HepG2 (cell line): Measurements from ENCODE around the gene PSMB10. TPM values are rescaled to one million over a fixed set of nuclear protein-coding genes. Genes with fewer than 3 reads are reported as not detected.

ENCODE experiments used
- ATAC-seq: fragments of 200-7000 bp; cut with Tn5 transposase; 3 replicates; pipeline ENCODE4 v1.9.1; 2020; ENCODE audit warnings: mild to moderate bottlenecking, moderate library complexity
- BruUV-seq: library from RNA; stranded (reverse); fragments of 400-500 nt; replicated peaks from 2 replicates; lab custom pipeline; 2021; lab: Mats Ljungman, UMichigan
- CTCF ChIA-PET: fragments of 300-600 bp; formaldehyde crosslinking; extraction: SDS; loops from one replicate; lab custom pipeline; 2021; ENCODE audit warnings: low total read pairs, inconsistent platforms, low intra/inter-chr PET ratio; lab: Yijun Ruan, JAX
- POLR2A ChIA-PET: fragments of 350-600 bp; sonication (Branson Sonifier 250); formaldehyde crosslinking; loops from one replicate; lab custom pipeline; 2020; ENCODE audit warnings: antibody characterized with exemption, inconsistent platforms; lab: Yijun Ruan, JAX
- DNase-seq: peaks from one replicate; pipeline ENCODE4 v3.0.0-alpha.2; 2015; ENCODE audit warnings: low spot score
- FAIRE-seq: peaks from 3 replicates; lab custom pipeline; 2011; peaks lifted over from hg19 to GRCh38; lab: Jason Lieb, UNC
- H2AFZ ChIP-seq: one replicate; pipeline ENCODE4 v1.6.1; 2011; ENCODE audit warnings: low read length, inconsistent platforms
- H3K27ac ChIP-seq: fragments of 300-600 bp; 3 replicates; pipeline ENCODE4 v1.8.0; 2011; ENCODE audit warnings: mixed run types, mild to moderate bottlenecking, mixed read lengths, low read length, inconsistent platforms; ENCODE audit not compliant: insufficient read depth; ENCODE audit errors: extremely low read length
- H3K27me3 ChIP-seq, 2 experiments: fragments of 200-600 bp in 1 of 2; 2 replicates in 1 of 2; 3 replicates in 1 of 2; pipeline versions ENCODE4 v1.6.0 to v1.8.0; 2011; ENCODE audit warnings: low read length in 2 of 2, mild to moderate bottlenecking in 2 of 2, moderate library complexity in 2 of 2, inconsistent platforms in 1 of 2; ENCODE audit not compliant: insufficient read depth in 2 of 2, control insufficient read depth in 1 of 2
- H3K36me3 ChIP-seq, 2 experiments: fragments of 200-600 bp in 1 of 2; replicated peaks in 1 of 2; 2 replicates in 1 of 2; 3 replicates in 1 of 2; pipeline versions ENCODE4 v1.5.1 to v1.8.0; 2011; ENCODE audit warnings: low read length in 2 of 2, inconsistent platforms in 1 of 2; ENCODE audit not compliant: insufficient read depth in 2 of 2, control insufficient read depth in 1 of 2
- H3K4me1 ChIP-seq: 2 replicates; pipeline ENCODE4 v1.5.1; 2012; ENCODE audit warnings: low read length, inconsistent platforms; ENCODE audit not compliant: insufficient read depth
- H3K4me2 ChIP-seq: 2 replicates; pipeline ENCODE4 v1.6.0; 2011; ENCODE audit warnings: low read depth, low read length, inconsistent platforms
- H3K4me3 ChIP-seq, 3 experiments: fragments of 200-600 bp in 1 of 3; sonication (generic), shearing (Covaris generic) in 1 of 3; replicated peaks in 1 of 3; 2 replicates each; pipeline ENCODE4 v1.5.1; 2011 to 2016; ENCODE audit warnings: low read length in 3 of 3, inconsistent platforms in 2 of 3, low read depth in 2 of 3, mild to moderate bottlenecking in 2 of 3, control low read depth in 1 of 3, mixed read lengths in 1 of 3; ENCODE audit not compliant: insufficient read depth in 1 of 3
- H3K79me2 ChIP-seq: one replicate; pipeline ENCODE4 v1.6.1; 2011; ENCODE audit warnings: low read length, inconsistent platforms; ENCODE audit not compliant: insufficient read depth
- H3K9ac ChIP-seq: 2 replicates; pipeline ENCODE4 v1.6.0; 2011; ENCODE audit warnings: mild to moderate bottlenecking, low read depth, low read length, inconsistent platforms; ENCODE audit not compliant: insufficient read depth
- H3K9me3 ChIP-seq: 2 replicates; pipeline ENCODE4 v1.5.1; 2012; ENCODE audit warnings: mild to moderate bottlenecking, low read length
- H4K20me1 ChIP-seq: 2 replicates; pipeline ENCODE4 v1.6.0; 2011; ENCODE audit warnings: inconsistent platforms, mild to moderate bottlenecking, low read length, moderate library complexity; ENCODE audit not compliant: insufficient read depth
- ATRX ChIP-seq: sonication (generic); formaldehyde crosslinking; IDR thresholded peaks from 2 replicates; pipeline ENCODE4 v1.4.0; 2020; ENCODE audit warnings: missing genetic modification reagents, borderline replicate concordance
- CHCHD3 ChIP-seq: sonication (generic); formaldehyde crosslinking; IDR thresholded peaks from 2 replicates; pipeline ENCODE4 v1.8.0; 2022; ENCODE audit warnings: mild to moderate bottlenecking, missing genetic modification reagents, moderate library complexity
- GLMP ChIP-seq: sonication (generic); formaldehyde crosslinking; IDR thresholded peaks from 2 replicates; pipeline ENCODE4 v1.9.0; 2021; ENCODE audit warnings: missing genetic modification reagents, mild to moderate bottlenecking, borderline replicate concordance
- GMEB2 ChIP-seq: IDR thresholded peaks from 2 replicates; pipeline ENCODE4 v1.6.1; 2016; ENCODE audit warnings: missing biosample characterization, missing genetic modification reagents, low read depth
- GPBP1L1 ChIP-seq: sonication (generic); formaldehyde crosslinking; IDR thresholded peaks from 2 replicates; pipeline ENCODE4 v1.5.0; 2020; ENCODE audit warnings: mild to moderate bottlenecking, missing genetic modification reagents
- PATZ1 ChIP-seq: sonication (generic); formaldehyde crosslinking; IDR thresholded peaks from 2 replicates; pipeline ENCODE4 v1.4.0; 2020; ENCODE audit warnings: missing genetic modification reagents
- XBP1 ChIP-seq: sonication (generic); formaldehyde crosslinking; IDR thresholded peaks from 2 replicates; pipeline ENCODE4 v1.5.0; 2020; ENCODE audit warnings: missing genetic modification reagents
- WGBS: methylation state at CpG from one replicate; pipeline ENCODE4 v1.1.6; 2017; ENCODE audit warnings: low lambda C conversion rate; 5-methylcytosine and 5-hydroxymethylcytosine counted together
- in situ Hi-C: cut with HindIII; loops from 2 replicates; pipeline ENCODE4 v1.10.0; 2017; ENCODE audit warnings: low pct_unique_long_range_greater_than_20kb; ENCODE audit not compliant: extremely low pct_ligation_motif_present
- intact Hi-C: fragments of 100-400 bp; cut with micrococcal nuclease; formaldehyde crosslinking; loops from one replicate; pipeline ENCODE4 v1.10.0; 2022; ENCODE audit not compliant: unreplicated experiment
- polyA plus RNA-seq, 8 experiments: library from polyadenylated mRNA; depleted of rRNA in 3 of 8; stranded (reverse) in 7 of 8; unstranded in 1 of 8; fragments of >200 nt; fragmentation: Illumina TruSeq in 4 of 8; extraction: Trizol in 4 of 8; gene quantifications; 2 replicates each; pipeline versions ENCODE4 v1.2.1 to v1.2.3, GENCODE V29; 2011 to 2016; ENCODE audit warnings: low read depth in 4 of 8, missing spikeins in 1 of 8, mixed read lengths in 1 of 8; ENCODE audit not compliant: insufficient read depth in 1 of 8
- total RNA-seq, 5 experiments: library from RNA; depleted of rRNA; stranded (reverse); fragments of >200 nt; fragmentation: Illumina TruSeq; extraction: Trizol; gene quantifications; 2 replicates each; pipeline ENCODE4 v1.2.3, GENCODE V29; 2016; ENCODE audit warnings: low read depth in 1 of 5

The PSMB10 gene
- total and polyA plus RNA-seq, 2 of the 13 experiments (the other 11 are each of a cell fraction or from before 2014, with no cell fraction given): 12.7 to 65.9 TPM

- TF ChIP-seq XBP1 (no peak), GLMP (no peak), CHCHD3 (CRISPR knock-in tag) (no peak), ATRX (CRISPR knock-in tag) (no peak), GMEB2 (CRISPR knock-in tag) (no peak)
- TF ChIP-seq, all 625 proteins: peak for 0
These were observed 13.9 kb downstream of the PSMB10 start (continued) for GRCh38 chr16:67922740-67923139.

- H3K4me1 ChIP-seq: peaks cover 7% of the 10 kb centered on the region; the same call in 1 of the 2 replicates
- ATAC-seq: no peak
- H3K27me3 ChIP-seq: no peaks in the 10 kb centered on the region
- H3K4me2 ChIP-seq: no peak overlapping the region
- CTCF ChIA-PET: no interaction called here
- no peak overlapping the region for H3K4me3 ChIP-seq
- no peak for TF ChIP-seq GPBP1L1 (CRISPR knock-in tag)
- no peak for TF ChIP-seq PATZ1
- no peak for DNase-seq
- no peak overlapping the region for H2AFZ ChIP-seq
- H4K20me1 ChIP-seq: no peaks in the 10 kb centered on the region
- POLR2A ChIA-PET: no interaction called here
- in situ Hi-C loops: no loop called here
- H3K9ac ChIP-seq: no peak overlapping the region
- no peak overlapping the region for H3K27ac ChIP-seq
- peaks cover 24% of the 10 kb centered on the region in 2 experiments for H3K36me3 ChIP-seq
- H3K79me2 ChIP-seq: no peaks in the 10 kb centered on the region
- intact Hi-C loops: no loop called here
- no TSS peak for BruUV-seq
- H3K9me3 ChIP-seq: no peaks in the 10 kb centered on the region
- FAIRE-seq: no peak
- 95% methylated on average over 5 of the region's 5 CpGs for WGBS
These were observed 14.4 kb downstream of the PSMB10 start for GRCh38 chr16:67922221-67922620.
